Hepatocyte (in vitro differentiated cells): ENCODE measurements around the gene PPA1. TPM values are rescaled to one million over a fixed set of nuclear protein-coding genes. Genes with fewer than 3 reads are reported as not detected.

Source experiments
- DNase-seq: peaks from one replicate; pipeline ENCODE4 v3.0.0-alpha.2; 2016; ENCODE audit warnings: low spot score
- H2AFZ ChIP-seq: fragments of 200-600 bp; sonication (generic); 2 replicates; pipeline ENCODE4 v1.6.0; 2016; ENCODE audit warnings: antibody characterized with exemption, mild to moderate bottlenecking
- H3K27ac ChIP-seq: fragments of 200-600 bp; sonication (generic); 2 replicates; pipeline ENCODE4 v1.5.1; 2016; ENCODE audit warnings: mild to moderate bottlenecking
- H3K27me3 ChIP-seq: fragments of 200-600 bp; sonication (generic); 2 replicates; pipeline ENCODE4 v1.6.1; 2016
- H3K36me3 ChIP-seq: fragments of 200-600 bp; sonication (generic); replicated peaks from 2 replicates; pipeline ENCODE4 v1.5.1; 2016; ENCODE audit warnings: low read depth; ENCODE audit not compliant: insufficient read depth
- H3K4me1 ChIP-seq: fragments of 200-600 bp; sonication (generic); 2 replicates; pipeline ENCODE4 v1.5.1; 2016; ENCODE audit warnings: mild to moderate bottlenecking, moderate library complexity; ENCODE audit not compliant: insufficient read depth
- H3K4me2 ChIP-seq: fragments of 200-600 bp; sonication (generic); 2 replicates; pipeline ENCODE4 v1.6.0; 2016
- H3K4me3 ChIP-seq: fragments of 200-600 bp; sonication (generic); 2 replicates; pipeline ENCODE4 v1.5.1; 2016; ENCODE audit warnings: mild to moderate bottlenecking
- H3K79me2 ChIP-seq: fragments of 200-600 bp; sonication (generic); 2 replicates; pipeline ENCODE4 v1.6.0; 2017; ENCODE audit warnings: mild to moderate bottlenecking
- H3K9me2 ChIP-seq: fragments of 200-600 bp; sonication (generic); replicated peaks from 2 replicates; pipeline ENCODE4 v1.6.0; 2017; ENCODE audit warnings: mild to moderate bottlenecking; ENCODE audit not compliant: insufficient read depth
- H3K9me3 ChIP-seq: fragments of 200-600 bp; sonication (generic); 2 replicates; pipeline ENCODE4 v1.5.1; 2016; ENCODE audit warnings: low read depth, mild to moderate bottlenecking
- H4K20me1 ChIP-seq: fragments of 200-600 bp; sonication (generic); 2 replicates; pipeline ENCODE4 v1.6.0; 2016; ENCODE audit warnings: mild to moderate bottlenecking; ENCODE audit not compliant: insufficient read depth, poor library complexity, severe bottlenecking
- CTCF ChIP-seq: fragments of 200-600 bp; sonication (generic); IDR thresholded peaks from 2 replicates; pipeline ENCODE4 v1.5.1; 2016; ENCODE audit warnings: antibody characterized with exemption, mild to moderate bottlenecking; ENCODE audit not compliant: poor library complexity
- EZH2 ChIP-seq: fragments of 200-600 bp; sonication (generic); IDR thresholded peaks from 2 replicates; pipeline ENCODE4 v1.6.1; 2016; ENCODE audit warnings: antibody characterized with exemption, mild to moderate bottlenecking, borderline replicate concordance
- EZH2phosphoT487 ChIP-seq: fragments of 200-600 bp; sonication (generic); IDR thresholded peaks from one replicate; pipeline ENCODE4 v1.6.1; 2018; ENCODE audit warnings: antibody characterized with exemption, mild to moderate bottlenecking, low read depth, moderate library complexity; ENCODE audit not compliant: unreplicated experiment, severe bottlenecking
- WGBS: methylation state at CpG from one replicate; pipeline ENCODE4 v1.1.6; 2016; ENCODE audit warnings: low lambda C conversion rate; ENCODE audit errors: missing lambda C conversion rate; 5-methylcytosine and 5-hydroxymethylcytosine counted together
- polyA plus RNA-seq: library from polyadenylated mRNA; unstranded; fragments of >200 nt; fragmentation: Nextera tagmentation; extraction: Ambion mirVana; gene quantifications from 2 replicates; pipeline ENCODE4 v1.2.1, GENCODE V29; 2016
- total RNA-seq: library from RNA; depleted of rRNA; stranded (reverse); fragments of >200 nt; gene quantifications from 2 replicates; pipeline ENCODE4 v1.2.3, GENCODE V29; 2014

The PPA1 gene
- total and polyA plus RNA-seq, 2 experiments from 2014 or later, result 131 to 156 TPM

GRCh38 chr10:70212879-70213278 is 20.4 kb downstream of the PPA1 start:
- 100% methylated on average over 1 of the region's 1 CpG for WGBS
- Histone ChIP-seq H3K9me2 (no peaks in the 10 kb centered on the region), H3K4me2 (no peak overlapping the region), H3K27me3 (no peaks in the 10 kb centered on the region), H3K4me3 (no peak overlapping the region), H4K20me1 (no peaks in the 10 kb centered on the region), H2AFZ (no peak overlapping the region), H3K9me3 (no peaks in the 10 kb centered on the region), H3K79me2 (no peaks in the 10 kb centered on the region), H3K36me3 (no peaks in the 10 kb centered on the region), H3K27ac (no peak overlapping the region), H3K4me1 (no peaks in the 10 kb centered on the region)
- no peak for DNase-seq
- no peak for TF ChIP-seq EZH2phosphoT487

- Histone ChIP-seq H3K4me1 (no peaks in the 10 kb centered on the region), H3K9me2 (no peaks in the 10 kb centered on the region), H2AFZ (no peak overlapping the region), H3K4me2 (no peak overlapping the region), H3K4me3 (no peak overlapping the region), H3K79me2 (no peaks in the 10 kb centered on the region), H4K20me1 (no peaks in the 10 kb centered on the region), H3K27ac (no peak overlapping the region), H3K27me3 (no peaks in the 10 kb centered on the region), H3K9me3 (no peaks in the 10 kb centered on the region), H3K36me3 (no peaks in the 10 kb centered on the region)
- TF ChIP-seq CTCF (no peak), EZH2phosphoT487 (no peak), EZH2 (no peak)
- no peak for DNase-seq
Observed at GRCh38 chr10:70212277-70212676, 21.0 kb downstream of the PPA1 start.

GRCh38 chr10:70206762-70207161 is 26.5 kb downstream of the PPA1 start:
- WGBS, result 100% methylated on average over 4 of the region's 5 CpGs
- TF ChIP-seq EZH2phosphoT487, result no peak
- TF ChIP-seq CTCF, result no peak
- no peak for TF ChIP-seq EZH2
- Histone ChIP-seq H3K79me2 (no peaks in the 10 kb centered on the region), H3K27ac (no peak overlapping the region), H3K4me3 (no peak overlapping the region), H3K36me3 (no peaks in the 10 kb centered on the region), H2AFZ (no peak overlapping the region), H3K4me1 (no peaks in the 10 kb centered on the region), H3K27me3 (no peaks in the 10 kb centered on the region), H3K9me3 (no peaks in the 10 kb centered on the region), H4K20me1 (no peaks in the 10 kb centered on the region), H3K9me2 (no peaks in the 10 kb centered on the region), H3K4me2 (no peak overlapping the region)
- no peak for DNase-seq

- WGBS, result 100% methylated on average over 1 of the region's 1 CpG
- Histone ChIP-seq H2AFZ (no peak overlapping the region), H3K4me2 (no peak overlapping the region), H3K36me3 (peaks cover 6% of the 10 kb centered on the region), H4K20me1 (no peaks in the 10 kb centered on the region), H3K4me1 (no peaks in the 10 kb centered on the region), H3K27me3 (no peaks in the 10 kb centered on the region), H3K79me2 (no peaks in the 10 kb centered on the region), H3K27ac (no peak overlapping the region), H3K4me3 (no peak overlapping the region), H3K9me3 (no peaks in the 10 kb centered on the region), H3K9me2 (no peaks in the 10 kb centered on the region)
- TF ChIP-seq EZH2, result no peak
- no peak for TF ChIP-seq EZH2phosphoT487
- TF ChIP-seq CTCF, result no peak
- DNase-seq, result no peak
Observed at GRCh38 chr10:70201105-70201504, 32.1 kb downstream of the PPA1 start.
